HEK293 (cell line): Measurements from ENCODE around the gene GNPTG.

ENCODE experiments used
- CTCF ChIA-PET: fragments of 350-600 bp; formaldehyde crosslinking; extraction: SDS; loops from one replicate; lab custom pipeline; 2021; ENCODE audit warnings: antibody characterized with exemption; lab: Yijun Ruan, JAX
- POLR2A ChIA-PET: fragments of 300-600 bp; formaldehyde crosslinking; extraction: SDS; loops from one replicate; lab custom pipeline; 2020; ENCODE audit warnings: antibody characterized with exemption, inconsistent platforms; lab: Yijun Ruan, JAX
- H3K27ac ChIP-seq: fragments of 200-500 bp; sonication (Bioruptor generic); 2 replicates; pipeline ENCODE4 v1.5.1; 2014; ENCODE audit warnings: low read depth, low read length, control low read depth, inconsistent platforms; ENCODE audit errors: extremely low read depth
- H3K36me3 ChIP-seq, 2 experiments: fragments of 200-500 bp in 1 of 2; sonication (Bioruptor generic) in 1 of 2; 1 replicate in 1 of 2; 2 replicates in 1 of 2; pipeline ENCODE4 v1.5.1; 2014 to 2017; ENCODE audit warnings: inconsistent platforms in 2 of 2, low read length in 2 of 2; ENCODE audit not compliant: control insufficient read depth in 2 of 2, insufficient read depth in 1 of 2
- H3K4me1 ChIP-seq: fragments of 200-500 bp; sonication (Bioruptor generic); 2 replicates; pipeline ENCODE4 v1.5.1; 2014; ENCODE audit warnings: mild to moderate bottlenecking, low read length, inconsistent platforms; ENCODE audit not compliant: control insufficient read depth, insufficient read depth
- H3K4me3 ChIP-seq: 2 replicates; pipeline ENCODE4 v1.5.1; 2011; ENCODE audit warnings: low read depth, mild to moderate bottlenecking, control low read depth, low read length, moderate library complexity
- H3K9me3 ChIP-seq: fragments of 200-500 bp; sonication (Bioruptor generic); 2 replicates; pipeline ENCODE4 v1.5.1; 2014; ENCODE audit warnings: low read depth, low read length, inconsistent platforms; ENCODE audit not compliant: control insufficient read depth, insufficient read depth
- PRDM10 ChIP-seq: fragments of 450-650 bp; formaldehyde crosslinking; IDR thresholded peaks from 2 replicates; pipeline ENCODE4 v1.5.1; 2016; ENCODE audit warnings: missing biosample characterization, missing genetic modification characterization
- REST ChIP-seq: fragments of 450-650 bp; formaldehyde crosslinking; IDR thresholded peaks from 2 replicates; pipeline ENCODE4 v1.5.1; 2016; ENCODE audit warnings: missing biosample characterization, missing genetic modification characterization
- YY1 ChIP-seq: fragments of 450-650 bp; formaldehyde crosslinking; IDR thresholded peaks from 2 replicates; pipeline ENCODE4 v1.5.1; 2018; ENCODE audit warnings: missing biosample characterization, missing genetic modification characterization
- YY2 ChIP-seq: fragments of 450-650 bp; formaldehyde crosslinking; IDR thresholded peaks from 2 replicates; pipeline ENCODE4 v1.5.1; 2016; ENCODE audit warnings: missing biosample characterization, missing genetic modification characterization
- ZBTB26 ChIP-seq: fragments of 450-650 bp; formaldehyde crosslinking; optimal IDR thresholded peaks from 2 replicates; pipeline ENCODE3; 2016; ENCODE audit warnings: missing biosample characterization, mild to moderate bottlenecking, missing genetic modification characterization
- ZNF140 ChIP-seq: fragments of 450-650 bp; formaldehyde crosslinking; IDR thresholded peaks from 2 replicates; pipeline ENCODE4 v1.5.1; 2016; ENCODE audit warnings: missing biosample characterization, missing genetic modification characterization
- ZNF174 ChIP-seq: fragments of 450-650 bp; formaldehyde crosslinking; IDR thresholded peaks from 2 replicates; pipeline ENCODE4 v1.5.0; 2017; ENCODE audit warnings: missing biosample characterization, mild to moderate bottlenecking, missing genetic modification characterization
- ZNF2 ChIP-seq: fragments of 450-650 bp; formaldehyde crosslinking; IDR thresholded peaks from 2 replicates; pipeline ENCODE4 v1.5.1; 2016; ENCODE audit warnings: missing biosample characterization, missing genetic modification characterization
- ZNF223 ChIP-seq: fragments of 450-650 bp; formaldehyde crosslinking; IDR thresholded peaks from 2 replicates; pipeline ENCODE4 v1.5.1; 2016; ENCODE audit warnings: missing biosample characterization, missing genetic modification characterization
- ZNF302 ChIP-seq: fragments of 450-650 bp; formaldehyde crosslinking; IDR thresholded peaks from 2 replicates; pipeline ENCODE4 v1.5.1; 2016; ENCODE audit warnings: missing biosample characterization, missing genetic modification characterization, low read depth
- ZNF433 ChIP-seq: fragments of 450-650 bp; formaldehyde crosslinking; IDR thresholded peaks from 2 replicates; pipeline ENCODE4 v1.5.1; 2016; ENCODE audit warnings: missing biosample characterization, missing genetic modification characterization, low read depth
- ZNF555 ChIP-seq: fragments of 450-650 bp; formaldehyde crosslinking; conservative IDR thresholded peaks from 2 replicates; pipeline ENCODE4 v1.5.1; 2017; ENCODE audit warnings: missing biosample characterization, mild to moderate bottlenecking, missing genetic modification characterization, inconsistent platforms
- ZNF639 ChIP-seq: fragments of 450-650 bp; formaldehyde crosslinking; IDR thresholded peaks from 2 replicates; pipeline ENCODE4 v1.5.1; 2016; ENCODE audit warnings: missing biosample characterization, missing genetic modification characterization
- TF ChIP-seq, protein P1 (sequence below): fragments of 450-650 bp; formaldehyde crosslinking; IDR thresholded peaks from 2 replicates; pipeline ENCODE4 v1.5.1; 2016; ENCODE audit warnings: missing biosample characterization, missing genetic modification characterization

Gene GNPTG

GRCh38 chr16:1351582-1352362 is at the start of gene GNPTG, which contains the start of gene TSR3 (continued):
- TF ChIP-seq PRDM10, result no peak
- TF ChIP-seq ZNF2 (tag by site-specific recombination), result no peak
- TF ChIP-seq ZNF140 (tag by site-specific recombination), result no peak
- TF ChIP-seq YY2 (tag by site-specific recombination), result peak; percentile 87
- no peak for TF ChIP-seq ZNF639 (tag by site-specific recombination)
- TF ChIP-seq ZBTB26 (tag by site-specific recombination), result peak; percentile 80
- no peak for TF ChIP-seq ZNF555 (tag by site-specific recombination)
- no peak for TF ChIP-seq ZNF433
- TF ChIP-seq ZNF223 (tag by site-specific recombination), result no peak
- no peak for TF ChIP-seq REST (tag by site-specific recombination)
- no peak for TF ChIP-seq ZNF302 (tag by site-specific recombination)
- TF ChIP-seq, protein P1, sequence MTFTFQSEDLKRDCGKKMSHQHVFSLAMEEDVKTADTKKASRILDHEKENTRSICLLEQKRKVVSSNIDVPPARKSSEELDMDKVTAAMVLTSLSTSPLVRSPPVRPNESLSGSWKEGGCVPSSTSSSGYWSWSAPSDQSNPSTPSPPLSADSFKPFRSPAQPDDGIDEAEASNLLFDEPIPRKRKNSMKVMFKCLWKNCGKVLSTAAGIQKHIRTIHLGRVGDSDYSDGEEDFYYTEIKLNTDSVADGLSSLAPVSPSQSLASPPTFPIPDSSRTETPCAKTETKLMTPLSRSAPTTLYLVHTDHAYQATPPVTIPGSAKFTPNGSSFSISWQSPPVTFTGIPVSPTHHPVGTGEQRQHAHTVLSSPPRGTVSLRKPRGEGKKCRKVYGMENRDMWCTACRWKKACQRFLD (tag by site-specific recombination), result no peak

DNA sequence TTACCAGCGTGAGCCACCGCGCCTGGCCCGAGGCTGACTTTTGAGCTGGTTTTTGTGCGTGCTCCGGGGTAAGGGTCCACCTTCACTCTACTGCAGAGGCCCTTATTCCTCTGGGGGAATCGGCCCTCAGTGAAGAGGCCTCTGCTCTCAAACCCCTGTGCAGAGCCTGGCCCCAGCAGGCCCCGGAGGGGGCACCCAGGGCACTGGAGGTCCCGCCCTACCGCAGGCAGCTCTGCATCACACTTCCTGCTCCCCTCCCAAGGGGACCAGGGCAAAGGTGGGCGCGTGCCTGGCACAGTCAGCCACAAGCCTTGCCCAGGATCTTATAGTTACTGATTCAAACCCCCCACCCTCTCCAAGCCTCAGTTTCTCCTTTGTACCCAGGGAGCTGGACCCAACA is 45.9 kb upstream of the GNPTG start:
- CTCF ChIA-PET, result no interaction called here
- Histone ChIP-seq H3K27ac (no peak overlapping the region), H3K36me3 (peaks cover 0 to 5% of the 10 kb centered on the region in 2 experiments; a peak in 1 of 3 replicates), H3K9me3 (no peaks in the 10 kb centered on the region), H3K4me1 (no peaks in the 10 kb centered on the region), H3K4me3 (no peak overlapping the region)
- TF ChIP-seq YY1 (tag by site-specific recombination) (no peak), ZNF174 (tag by site-specific recombination) (no peak)
- POLR2A ChIA-PET, result no interaction called here
